ENCODE results near the gene PLEKHA6. TPM values are rescaled to one million over a fixed set of nuclear protein-coding genes. Genes with fewer than 3 reads are reported as not detected.

The PLEKHA6 gene
- total RNA-seq, 4 donors from 2014 or later, result 8.7 to 17.8 (median 11.4) TPM

DNA sequence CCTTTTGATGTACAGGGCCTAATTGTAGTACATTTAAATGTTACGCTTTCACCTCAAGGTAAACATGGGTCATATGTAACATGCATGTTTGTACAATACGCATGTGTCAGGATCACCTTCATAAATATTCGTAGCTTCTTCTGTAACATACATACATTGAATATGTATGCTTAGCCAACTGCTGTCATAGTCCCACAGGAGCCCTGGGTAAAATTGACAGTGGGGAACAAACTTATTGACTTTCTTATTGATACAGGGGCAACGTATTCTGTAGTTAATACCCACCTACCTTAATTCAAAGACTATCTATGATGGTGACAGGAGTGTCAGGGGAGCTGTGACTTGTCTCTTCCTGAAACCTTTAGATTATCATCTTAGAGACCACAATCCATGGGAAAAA lies 189.9 kb downstream of the PLEKHA6 start:
- TF ChIP-seq POLR2AphosphoS5 (IDR thresholded peaks at IDR 0.05), result no peak
- TF ChIP-seq EP300 (IDR thresholded peaks at IDR 0.05), result no peak
- TF ChIP-seq, protein P1, sequence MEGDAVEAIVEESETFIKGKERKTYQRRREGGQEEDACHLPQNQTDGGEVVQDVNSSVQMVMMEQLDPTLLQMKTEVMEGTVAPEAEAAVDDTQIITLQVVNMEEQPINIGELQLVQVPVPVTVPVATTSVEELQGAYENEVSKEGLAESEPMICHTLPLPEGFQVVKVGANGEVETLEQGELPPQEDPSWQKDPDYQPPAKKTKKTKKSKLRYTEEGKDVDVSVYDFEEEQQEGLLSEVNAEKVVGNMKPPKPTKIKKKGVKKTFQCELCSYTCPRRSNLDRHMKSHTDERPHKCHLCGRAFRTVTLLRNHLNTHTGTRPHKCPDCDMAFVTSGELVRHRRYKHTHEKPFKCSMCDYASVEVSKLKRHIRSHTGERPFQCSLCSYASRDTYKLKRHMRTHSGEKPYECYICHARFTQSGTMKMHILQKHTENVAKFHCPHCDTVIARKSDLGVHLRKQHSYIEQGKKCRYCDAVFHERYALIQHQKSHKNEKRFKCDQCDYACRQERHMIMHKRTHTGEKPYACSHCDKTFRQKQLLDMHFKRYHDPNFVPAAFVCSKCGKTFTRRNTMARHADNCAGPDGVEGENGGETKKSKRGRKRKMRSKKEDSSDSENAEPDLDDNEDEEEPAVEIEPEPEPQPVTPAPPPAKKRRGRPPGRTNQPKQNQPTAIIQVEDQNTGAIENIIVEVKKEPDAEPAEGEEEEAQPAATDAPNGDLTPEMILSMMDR (IDR thresholded peaks at IDR 0.05), result no peak
- TF ChIP-seq POLR2A (IDR thresholded peaks at IDR 0.05), result no peak
- H3K4me1 ChIP-seq, result no peaks in the 10 kb centered on the region

More for the DNA sequence above, 189.9 kb downstream of the PLEKHA6 start:
- Histone ChIP-seq H3K36me3 (no peaks in the 10 kb centered on the region), H3K4me3 (no peak overlapping the region), H3K27me3 (peaks cover 29% of the 10 kb centered on the region), H3K27ac (no peak overlapping the region), H3K9me3 (peaks cover 0 to 25% (median 3%) of the 10 kb centered on the region in 3 donors)
- no peak for ATAC-seq
- WGBS, 2 donors (ENCODE audit: low coverage in 1 of 2), result 78 to 81% methylated on average over 4 of the region's 4 CpGs

Small RNA genes lying within 50 kb of the gene (small RNA-seq; reads per million reads assigned to genes)
- gene AL606489.2, result 0 reads per million in 4 donors

Other genes starting within 250 kb of the PLEKHA6 start
- gene ETNK2, start 207.9 kb downstream of the PLEKHA6 start, total RNA-seq, result 10 to 100 TPM in 2 of 4 donors, 1 to 10 TPM in 2; 6.1 to 21.1 (median 9.5) TPM
- not detected for gene REN, start 193.6 kb downstream of the PLEKHA6 start, total RNA-seq
- gene KISS1, start 163.4 kb downstream of the PLEKHA6 start, total RNA-seq, result not detected
- 1 to 10 TPM in 1 of 4 donors, not detected in 3; 1.1 TPM for gene GOLT1A, start 145.9 kb downstream of the PLEKHA6 start, total RNA-seq
- gene PPP1R15B, start 51.9 kb upstream of the PLEKHA6 start, total RNA-seq, result 10 to 100 TPM; 44.4 to 53.2 (median 50.9) TPM
- gene PIK3C2B, start 134.9 kb upstream of the PLEKHA6 start, total RNA-seq, result 10 to 100 TPM in 3 of 4 donors, 1 to 10 TPM in 1; 7.9 to 18.2 (median 16.1) TPM
- 10 to 100 TPM; 24.3 to 74.1 (median 37.9) TPM for gene MDM4, start 156.5 kb upstream of the PLEKHA6 start, total RNA-seq